CD4-positive, CD25-positive, alpha-beta regulatory T cell (primary cell): ENCODE measurements around the gene AQP12B. TPM values are rescaled to one million over a fixed set of nuclear protein-coding genes. Genes with fewer than 3 reads are reported as not detected.
A peak's percentile ranks its signal among the peaks of the same experiment; 100 is the strongest.

Source experiments
- ATAC-seq, 2 donors: fragments of 150-1000 bp; cut with Tn5 transposase; one replicate each; pipeline ENCODE4 v1.10.0; 2021; ENCODE audit warnings: low read depth in 2 of 2, moderate number of reproducible peaks in 2 of 2, moderate library complexity in 1 of 2
- DNase-seq, 3 donors: peaks; one replicate each; pipeline versions ENCODE4 v3.0.0 to v3.0.0-alpha.2; 2012 to 2022; ENCODE audit warnings: mixed read lengths in 1 of 3
- H3K27ac ChIP-seq: one replicate; pipeline ENCODE4 v1.7.0; 2013; ENCODE audit warnings: mild to moderate bottlenecking, low read length; ENCODE audit not compliant: insufficient read depth, poor library complexity, severe bottlenecking
- H3K27me3 ChIP-seq: one replicate; pipeline ENCODE4 v1.7.0; 2013; ENCODE audit warnings: low read length; ENCODE audit not compliant: control insufficient read depth, insufficient read depth
- H3K36me3 ChIP-seq: one replicate; pipeline ENCODE4 v1.7.0; 2013; ENCODE audit warnings: mild to moderate bottlenecking, low read length, moderate library complexity; ENCODE audit not compliant: control insufficient read depth, insufficient read depth
- H3K4me1 ChIP-seq: 2 replicates; pipeline ENCODE4 v1.7.0; 2013; ENCODE audit warnings: mild to moderate bottlenecking, low read length; ENCODE audit not compliant: insufficient read depth, control insufficient read depth, poor library complexity, severe bottlenecking
- H3K4me3 ChIP-seq: one replicate; pipeline ENCODE4 v1.7.0; 2013; ENCODE audit warnings: low read depth, mild to moderate bottlenecking, low read length, moderate library complexity
- H3K9me3 ChIP-seq, 2 experiments: 1 replicate in 1 of 2; 2 replicates in 1 of 2; pipeline ENCODE4 v1.7.0; 2013; ENCODE audit warnings: low read length in 2 of 2, mild to moderate bottlenecking in 1 of 2, moderate library complexity in 1 of 2; ENCODE audit not compliant: control insufficient read depth in 2 of 2
- H3K27ac Mint-ChIP-seq, 3 donors: one replicate each; pipeline ENCODE4 v1.8.0; 2020 to 2022; ENCODE audit warnings: mild to moderate bottlenecking in 3 of 3, mixed read lengths in 3 of 3, moderate library complexity in 2 of 3
- H3K27me3 Mint-ChIP-seq: one replicate; pipeline ENCODE4 v1.8.0; 2022; ENCODE audit warnings: mild to moderate bottlenecking, mixed read lengths
- H3K36me3 Mint-ChIP-seq: one replicate; pipeline ENCODE4 v1.8.0; 2020; ENCODE audit warnings: mixed read lengths
- H3K4me1 Mint-ChIP-seq, 4 donors: one replicate each; pipeline ENCODE4 v1.8.0; 2020 to 2022; ENCODE audit warnings: mixed read lengths in 4 of 4, mild to moderate bottlenecking in 1 of 4
- H3K4me3 Mint-ChIP-seq, 4 donors: one replicate each; pipeline ENCODE4 v1.8.0; 2020 to 2022; ENCODE audit warnings: mild to moderate bottlenecking in 4 of 4, mixed read lengths in 4 of 4, moderate library complexity in 3 of 4
- H3K9me3 Mint-ChIP-seq, 7 donors: one replicate each; pipeline ENCODE4 v1.8.0; 2020 to 2022; ENCODE audit warnings: mixed read lengths in 7 of 7, mild to moderate bottlenecking in 3 of 7, moderate library complexity in 2 of 7
- polyA plus RNA-seq, 4 donors: library from polyadenylated mRNA; unstranded; fragments of 300-500 nt; fragmentation: Illumina TruSeq; gene quantifications; one replicate each; pipeline ENCODE4 v1.2.3, GENCODE V29; 2021
- total RNA-seq: library from RNA; stranded (reverse); gene quantifications from one replicate; pipeline ENCODE4 v1.2.3, GENCODE V29; 2022

AQP12B gene
- total and polyA plus RNA-seq, 5 donors from 2014 or later: not detected

GRCh38 chr2:240648650-240649275, 33.9 kb downstream of the AQP12B start:
- Histone ChIP-seq H3K27ac (no peak overlapping the region), H3K36me3 (no peaks in the 10 kb centered on the region), H3K4me1 (no peaks in the 10 kb centered on the region), H3K4me3 (no peak overlapping the region), H3K9me3 (no peaks in the 10 kb centered on the region), H3K27me3 (peaks cover 6% of the 10 kb centered on the region)
- H3K4me1 Mint-ChIP-seq: peaks cover 0 to 2% (median 0%) of the 10 kb centered on the region in 4 donors
- H3K9me3 Mint-ChIP-seq: peaks cover 0 to 1% (median 0%) of the 10 kb centered on the region in 7 donors
- no peak overlapping the region for H3K27ac Mint-ChIP-seq
- ATAC-seq (no peak), DNase-seq (no peak)
- peaks cover 37% of the 10 kb centered on the region for H3K27me3 Mint-ChIP-seq
- H3K4me3 Mint-ChIP-seq: no peak overlapping the region
- no peaks in the 10 kb centered on the region for H3K36me3 Mint-ChIP-seq

- H3K27me3 ChIP-seq: peaks cover 3% of the 10 kb centered on the region
- peaks cover 0 to 1% (median 0%) of the 10 kb centered on the region in 7 donors for H3K9me3 Mint-ChIP-seq
These were observed 34.5 kb downstream of the AQP12B start for GRCh38 chr2:240648155-240648649.

DNA sequence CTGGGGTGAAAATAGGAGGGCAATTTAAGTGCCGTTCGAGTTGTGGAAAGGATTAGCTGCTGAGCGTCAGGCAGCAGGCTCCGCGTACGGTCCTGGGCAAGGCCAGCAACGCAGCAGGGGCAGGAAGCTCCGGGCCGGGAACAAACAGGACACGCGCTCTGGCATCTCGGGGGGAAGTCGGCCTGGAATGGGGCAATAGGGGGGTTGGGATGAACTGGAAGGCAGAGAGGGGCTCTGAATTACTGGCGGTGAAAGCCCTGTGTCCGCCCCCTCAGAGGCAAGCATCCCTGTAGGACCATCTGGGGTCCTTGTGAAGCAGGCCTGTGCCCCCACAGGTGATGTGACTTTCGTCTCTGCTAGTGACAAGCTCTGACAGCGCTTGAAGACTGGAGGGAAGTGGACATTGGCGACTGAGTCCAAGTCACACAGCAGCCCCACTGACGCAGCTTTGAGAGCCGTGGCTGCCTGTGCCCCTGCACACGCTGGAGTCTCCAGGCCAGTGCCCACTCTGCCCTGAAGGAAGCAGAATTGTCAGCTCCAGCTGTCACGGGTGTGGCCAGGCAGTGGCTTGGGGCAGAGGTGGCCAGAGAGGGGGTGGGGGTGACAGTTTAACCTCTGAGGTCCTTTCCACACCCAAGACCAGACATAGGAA, 35.1 kb downstream of the AQP12B start:
- H3K36me3 ChIP-seq: no peaks in the 10 kb centered on the region
- ATAC-seq: no peak

More at GRCh38 chr2:240648155-240648649, 34.5 kb downstream of the AQP12B start:
- ATAC-seq (no peak), DNase-seq (no peak)
- Mint-ChIP-seq H3K27ac (no peak overlapping the region), H3K4me3 (no peak overlapping the region), H3K36me3 (no peaks in the 10 kb centered on the region), H3K4me1 (peaks cover 0 to 2% (median 0%) of the 10 kb centered on the region in 4 donors), H3K27me3 (peaks cover 31% of the 10 kb centered on the region)
- Histone ChIP-seq H3K4me1 (no peaks in the 10 kb centered on the region), H3K27ac (no peak overlapping the region), H3K36me3 (no peaks in the 10 kb centered on the region), H3K9me3 (no peaks in the 10 kb centered on the region), H3K4me3 (no peak overlapping the region)

GRCh38 chr2:240646900-240647502, 35.7 kb downstream of the AQP12B start:
- Mint-ChIP-seq H3K27me3 (peaks cover 24% of the 10 kb centered on the region), H3K4me1 (peaks cover 0 to 2% (median 0%) of the 10 kb centered on the region in 4 donors), H3K36me3 (no peaks in the 10 kb centered on the region), H3K9me3 (peaks cover 0 to 1% (median 0%) of the 10 kb centered on the region in 7 donors), H3K4me3 (no peak overlapping the region), H3K27ac (no peak overlapping the region)
- no peak for ATAC-seq
- no peaks in the 10 kb centered on the region for H3K4me1 ChIP-seq
- no peak overlapping the region for H3K4me3 ChIP-seq
- peaks cover 3% of the 10 kb centered on the region for H3K27me3 ChIP-seq
- H3K9me3 ChIP-seq: no peaks in the 10 kb centered on the region
- H3K36me3 ChIP-seq: no peaks in the 10 kb centered on the region
- no peak for DNase-seq
- no peak overlapping the region for H3K27ac ChIP-seq

More for the DNA sequence above, 35.1 kb downstream of the AQP12B start:
- Histone ChIP-seq H3K4me1 (no peaks in the 10 kb centered on the region), H3K27ac (no peak overlapping the region), H3K27me3 (peaks cover 3% of the 10 kb centered on the region), H3K9me3 (no peaks in the 10 kb centered on the region), H3K4me3 (no peak overlapping the region)
- peaks cover 0 to 1% (median 0%) of the 10 kb centered on the region in 7 donors for H3K9me3 Mint-ChIP-seq
- H3K27me3 Mint-ChIP-seq: peaks cover 26% of the 10 kb centered on the region
- peaks cover 0 to 2% (median 0%) of the 10 kb centered on the region in 4 donors for H3K4me1 Mint-ChIP-seq
- DNase-seq: no peak
- no peak overlapping the region for H3K4me3 Mint-ChIP-seq
- H3K36me3 Mint-ChIP-seq: no peaks in the 10 kb centered on the region
- no peak overlapping the region for H3K27ac Mint-ChIP-seq

GRCh38 chr2:240646176-240646899, 36.3 kb downstream of the AQP12B start:
- ATAC-seq (no peak), DNase-seq (peak in 1 of 3 donors; percentile 30)
- Mint-ChIP-seq H3K4me3 (no peak overlapping the region), H3K27me3 (peaks cover 20% of the 10 kb centered on the region), H3K36me3 (no peaks in the 10 kb centered on the region), H3K27ac (no peak overlapping the region), H3K9me3 (peaks cover 0 to 1% (median 0%) of the 10 kb centered on the region in 7 donors), H3K4me1 (peaks cover 0 to 2% (median 0%) of the 10 kb centered on the region in 4 donors)
- H3K4me3 ChIP-seq: no peak overlapping the region
- H3K27ac ChIP-seq: no peak overlapping the region
- no peaks in the 10 kb centered on the region for H3K27me3 ChIP-seq
- no peaks in the 10 kb centered on the region for H3K4me1 ChIP-seq
- H3K36me3 ChIP-seq: no peaks in the 10 kb centered on the region
- no peaks in the 10 kb centered on the region for H3K9me3 ChIP-seq

- Histone ChIP-seq H3K36me3 (no peaks in the 10 kb centered on the region), H3K9me3 (no peaks in the 10 kb centered on the region), H3K4me3 (no peak overlapping the region), H3K27ac (no peak overlapping the region), H3K4me1 (no peaks in the 10 kb centered on the region), H3K27me3 (no peaks in the 10 kb centered on the region)
- Mint-ChIP-seq H3K4me3 (no peak overlapping the region), H3K27me3 (peaks cover 15% of the 10 kb centered on the region), H3K27ac (no peak overlapping the region), H3K9me3 (peaks cover 0 to 1% (median 0%) of the 10 kb centered on the region in 7 donors), H3K36me3 (no peaks in the 10 kb centered on the region), H3K4me1 (peaks cover 0 to 2% (median 0%) of the 10 kb centered on the region in 4 donors)
- DNase-seq: no peak
- no peak for ATAC-seq
These were observed 36.9 kb downstream of the AQP12B start for GRCh38 chr2:240645801-240646175.

DNA sequence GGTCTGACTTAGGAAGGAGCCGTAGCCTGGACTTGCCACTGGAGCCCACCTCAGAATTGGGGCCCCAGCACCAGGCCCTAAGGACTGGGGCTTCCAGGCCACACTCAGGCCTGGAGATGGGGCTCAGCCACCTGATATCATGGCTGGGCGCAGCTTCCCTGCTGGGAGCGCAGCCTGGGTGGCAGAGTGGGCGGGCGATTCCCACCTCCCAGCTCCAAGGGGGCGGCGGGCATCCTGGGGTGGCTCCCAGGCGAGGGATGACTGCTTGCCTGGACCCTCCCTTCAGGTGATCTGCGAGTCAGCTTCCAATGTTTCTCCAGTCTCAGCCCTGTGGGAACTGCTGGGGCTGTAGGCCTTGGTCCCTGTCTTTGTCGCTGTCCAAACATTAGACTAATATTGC, 37.3 kb downstream of the AQP12B start:
- H3K9me3 ChIP-seq: no peaks in the 10 kb centered on the region
- no peak overlapping the region for H3K4me3 Mint-ChIP-seq
- DNase-seq (no peak), ATAC-seq (no peak)
- H3K4me1 ChIP-seq: no peaks in the 10 kb centered on the region
- H3K27me3 Mint-ChIP-seq: peaks cover 14% of the 10 kb centered on the region
- no peaks in the 10 kb centered on the region for H3K27me3 ChIP-seq
- H3K4me3 ChIP-seq: no peak overlapping the region
- H3K36me3 Mint-ChIP-seq: no peaks in the 10 kb centered on the region
- no peak overlapping the region for H3K27ac Mint-ChIP-seq
- H3K27ac ChIP-seq: no peak overlapping the region
- peaks cover 0 to 2% (median 0%) of the 10 kb centered on the region in 4 donors for H3K4me1 Mint-ChIP-seq
- H3K36me3 ChIP-seq: no peaks in the 10 kb centered on the region
- peaks cover 0 to 1% (median 0%) of the 10 kb centered on the region in 7 donors for H3K9me3 Mint-ChIP-seq
